GM12865 (cell line): ENCODE results near the gene FAM237B.

Source experiments
- DNase-seq: peaks from one replicate; pipeline ENCODE4 v3.0.0; 2010; ENCODE audit warnings: low read depth
- H3K4me3 ChIP-seq: 2 replicates; pipeline ENCODE4 v1.5.1; 2011; ENCODE audit warnings: mild to moderate bottlenecking, low read depth, low read length, control low read depth
- CTCF ChIP-seq: IDR thresholded peaks from 2 replicates; pipeline ENCODE4 v1.5.1; 2011; ENCODE audit warnings: low read length, control low read depth, low read depth, inconsistent platforms; ENCODE audit not compliant: insufficient read depth; ENCODE audit errors: missing control alignments

The FAM237B gene

DNA sequence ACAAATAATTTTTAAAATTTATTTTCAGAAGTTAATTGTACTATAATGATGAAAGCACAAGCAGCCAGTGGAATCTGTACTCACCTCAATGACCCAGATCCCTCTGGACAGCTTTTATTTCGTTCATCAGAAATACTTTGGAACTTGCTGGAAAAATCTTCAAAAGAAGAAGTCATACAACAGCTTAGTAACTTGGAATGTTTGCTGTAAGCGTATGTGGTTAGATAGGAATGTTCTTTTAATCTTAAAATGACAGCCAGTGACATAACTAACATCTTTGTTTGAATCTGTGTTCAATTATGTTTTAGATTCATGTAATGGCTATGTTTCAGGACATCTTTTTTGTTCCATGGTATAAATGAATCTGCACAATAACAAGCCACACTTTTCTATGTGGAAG is 49.4 kb downstream of the FAM237B start:
- no peak for TF ChIP-seq CTCF
- DNase-seq, result no peak
- no peak overlapping the region for H3K4me3 ChIP-seq

DNA sequence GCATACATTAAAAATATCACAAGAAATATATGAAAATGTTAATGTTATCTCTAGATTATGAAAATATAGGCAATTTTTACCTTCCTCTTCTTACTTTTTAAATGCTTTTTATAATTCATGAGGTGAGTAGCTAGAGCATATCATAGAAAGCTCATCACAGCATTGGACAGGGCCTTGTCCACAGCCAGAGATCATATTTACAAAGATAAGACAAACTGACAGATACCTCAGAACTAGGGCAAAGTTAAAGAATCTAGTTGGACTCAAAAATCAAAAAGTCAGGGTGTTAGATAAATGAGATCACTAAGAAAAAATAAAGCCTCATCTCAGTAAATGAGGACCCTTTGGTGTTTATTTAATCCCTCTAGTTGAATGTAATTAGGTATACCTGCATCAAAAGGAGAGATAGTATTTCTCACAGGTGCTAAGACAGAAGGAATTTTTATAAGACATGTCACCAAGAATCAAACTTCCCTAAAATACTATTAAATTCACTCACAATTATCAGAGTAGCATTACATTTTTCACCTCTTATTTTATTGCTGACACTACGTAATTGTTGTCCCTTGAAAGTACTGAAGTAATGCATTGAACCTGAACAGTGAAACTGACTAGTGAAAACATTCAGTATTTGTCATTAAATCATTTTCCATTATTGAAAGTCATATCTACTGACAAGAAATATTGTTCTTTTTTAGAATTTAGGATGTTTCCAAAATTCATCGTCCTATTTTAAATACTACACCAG is 50.5 kb downstream of the FAM237B start:
- no peak for TF ChIP-seq CTCF
- DNase-seq, result no peak
- H3K4me3 ChIP-seq, result no peak overlapping the region

GRCh38 chr7:90269163-90269562 is 51.9 kb downstream of the FAM237B start:
- TF ChIP-seq CTCF, result no peak
- H3K4me3 ChIP-seq, result no peak overlapping the region
- DNase-seq, result no peak

GRCh38 chr7:90267263-90267858 is 53.7 kb downstream of the FAM237B start:
- no peak overlapping the region for H3K4me3 ChIP-seq
- TF ChIP-seq CTCF, result no peak
- no peak for DNase-seq

DNA sequence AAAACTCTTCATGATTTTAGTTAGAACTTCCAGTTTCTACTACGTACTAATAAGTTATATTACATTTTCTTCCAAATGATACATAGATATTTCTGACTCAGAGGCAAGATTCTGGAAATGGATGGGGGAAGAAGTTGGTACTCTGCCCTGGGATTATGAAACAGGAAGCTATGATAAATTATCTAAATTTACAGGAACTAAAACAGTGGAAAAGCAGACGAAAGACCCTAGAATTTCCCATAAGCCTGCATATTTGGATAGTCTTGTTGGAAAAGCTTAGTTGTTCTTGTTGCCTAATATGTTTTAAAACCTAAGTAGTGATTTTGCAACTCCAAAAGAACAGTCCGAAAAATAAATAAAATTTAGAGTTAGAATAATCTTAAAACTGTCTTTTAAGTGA is 54.3 kb downstream of the FAM237B start:
- no peak for DNase-seq
- H3K4me3 ChIP-seq, result no peak overlapping the region
- TF ChIP-seq CTCF, result no peak
